Measurements from ENCODE around the gene EXOC3.

DNA sequence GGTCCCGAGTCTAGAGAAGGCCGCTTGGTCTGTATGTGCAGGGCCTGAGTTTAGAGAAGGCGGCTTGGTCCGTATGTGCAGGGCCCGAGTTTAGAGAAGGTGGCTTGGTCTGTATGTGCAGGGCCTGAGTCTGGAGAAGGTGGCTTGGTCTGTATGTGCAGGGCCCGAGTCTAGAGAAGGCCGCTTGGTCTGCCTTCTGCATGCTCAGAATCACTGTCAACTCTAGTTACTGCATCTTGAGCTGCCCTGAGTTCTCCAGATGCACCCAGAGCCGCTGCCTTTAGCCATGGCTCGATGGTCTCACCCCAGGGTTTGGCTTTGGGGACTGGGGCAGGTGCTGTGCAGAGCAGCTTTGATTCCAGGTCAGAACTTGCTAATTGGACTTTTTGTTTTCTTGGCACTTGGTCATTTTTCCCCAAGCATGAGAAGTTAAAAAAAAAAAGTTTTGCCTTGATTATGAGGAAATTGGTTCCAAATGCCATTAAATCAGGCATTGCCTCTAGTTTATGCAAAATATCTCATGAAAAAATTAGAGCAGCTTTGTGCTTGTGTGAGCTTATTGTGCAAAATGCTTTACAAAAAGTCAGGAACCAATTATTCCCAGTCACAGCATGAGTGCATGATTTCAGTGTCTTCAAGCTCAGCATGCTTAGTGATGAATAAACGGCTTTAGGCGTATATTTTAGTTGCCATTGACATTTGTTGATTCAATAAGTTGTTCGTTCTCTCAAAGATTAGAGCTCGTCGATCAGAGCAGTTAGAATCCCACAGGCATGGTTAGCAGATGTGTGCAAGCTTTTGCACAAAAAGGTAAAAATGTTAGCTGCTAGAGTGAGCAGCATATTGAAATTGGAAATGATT, 25.4 kb upstream of the EXOC3 start:
- TF ChIP-seq CTCF (IDR thresholded peaks at IDR 0.05) (no peak), REST (IDR thresholded peaks at IDR 0.05; ENCODE audit: insufficient read depth in 1 of 2, low read depth in 2 of 2, low read length in 1 of 2) (no peak)
